Left ventricle myocardium inferior (tissue), 1 donor: ENCODE data around the gene RAB11FIP4. TPM values are rescaled to one million over a fixed set of nuclear protein-coding genes. Genes with fewer than 3 reads are reported as not detected.
A peak's percentile ranks its signal among the peaks of the same experiment; 100 is the strongest.

ENCODE experiments used
- DNase-seq: peaks from one replicate; pipeline ENCODE4 v3.0.0-alpha.2; 2020
- H3K27ac ChIP-seq: fragments of 200-600 bp; replicated peaks from 2 replicates; pipeline ENCODE4 v1.8.0; 2021
- H3K27me3 ChIP-seq: fragments of 200-600 bp; 2 replicates; pipeline ENCODE4 v1.8.0; 2021; ENCODE audit warnings: low read depth
- H3K36me3 ChIP-seq: fragments of 200-600 bp; 2 replicates; pipeline ENCODE4 v1.8.0; 2021
- H3K4me1 ChIP-seq: fragments of 200-600 bp; 2 replicates; pipeline ENCODE4 v1.8.0; 2021
- H3K4me3 ChIP-seq: fragments of 200-600 bp; 2 replicates; pipeline ENCODE4 v1.8.0; 2021; ENCODE audit warnings: mild to moderate bottlenecking, moderate library complexity
- H3K9me3 ChIP-seq: fragments of 200-600 bp; replicated peaks from 2 replicates; pipeline ENCODE4 v1.8.0; 2021
- CTCF ChIP-seq: fragments of 200-600 bp; IDR thresholded peaks from 2 replicates; pipeline ENCODE4 v1.8.0; 2021; ENCODE audit warnings: antibody characterized with exemption, mild to moderate bottlenecking, borderline replicate concordance
- intact Hi-C: fragments of 100-400 bp; cut with micrococcal nuclease; formaldehyde crosslinking; loops from one replicate; pipeline ENCODE4 v1.11.0; 2022
- total RNA-seq: library from RNA; stranded (reverse); fragmentation: NEBNext Ultra II Directional; extraction: Animal tissue kit (Norgen Biotek cat#: 25700); gene quantifications from one replicate; pipeline ENCODE4 v1.2.1, GENCODE V29; 2021
- donor health status: DM: no; HTN: yes; CAD: no; lungs with severe emphysema.

Gene RAB11FIP4
- total RNA-seq, 1 donor from 2014 or later: 8.3 TPM

GRCh38 chr17:31413874-31414549 lies 22.5 kb downstream of the RAB11FIP4 start:
- no peak for TF ChIP-seq CTCF
- no peaks in the 10 kb centered on the region for H3K9me3 ChIP-seq
- peaks cover 31% of the 10 kb centered on the region for H3K4me1 ChIP-seq
- intact Hi-C loops: no loop called here
- no peak overlapping the region for H3K4me3 ChIP-seq
- H3K36me3 ChIP-seq: no peaks in the 10 kb centered on the region
- H3K27me3 ChIP-seq: peaks cover 24% of the 10 kb centered on the region
- no peak for DNase-seq
- H3K27ac ChIP-seq: no peak overlapping the region

GRCh38 chr17:31414550-31414918 lies 23.1 kb downstream of the RAB11FIP4 start:
- Histone ChIP-seq H3K27ac (no peak overlapping the region), H3K9me3 (no peaks in the 10 kb centered on the region), H3K27me3 (peaks cover 19% of the 10 kb centered on the region), H3K4me1 (peaks cover 31% of the 10 kb centered on the region), H3K4me3 (no peak overlapping the region), H3K36me3 (no peaks in the 10 kb centered on the region)
- no peak for DNase-seq
- intact Hi-C loops: no loop called here
- no peak for TF ChIP-seq CTCF

- no peak for TF ChIP-seq CTCF
- intact Hi-C loops: no loop called here
- DNase-seq: no peak
These were observed 23.6 kb downstream of the RAB11FIP4 start for GRCh38 chr17:31415004-31415454.

GRCh38 chr17:31415640-31416502 lies 24.4 kb downstream of the RAB11FIP4 start:
- H3K27me3 ChIP-seq: peaks cover 10% of the 10 kb centered on the region
- no peak for DNase-seq
- intact Hi-C loops: no loop called here
- peaks cover 31% of the 10 kb centered on the region for H3K4me1 ChIP-seq
- H3K4me3 ChIP-seq: no peak overlapping the region
- no peak overlapping the region for H3K27ac ChIP-seq
- TF ChIP-seq CTCF: no peak
- H3K9me3 ChIP-seq: no peaks in the 10 kb centered on the region
- H3K36me3 ChIP-seq: no peaks in the 10 kb centered on the region

More at GRCh38 chr17:31415004-31415454, 23.6 kb downstream of the RAB11FIP4 start:
- Histone ChIP-seq H3K9me3 (no peaks in the 10 kb centered on the region), H3K4me1 (peaks cover 31% of the 10 kb centered on the region), H3K27ac (no peak overlapping the region), H3K27me3 (peaks cover 16% of the 10 kb centered on the region), H3K36me3 (no peaks in the 10 kb centered on the region), H3K4me3 (no peak overlapping the region)

GRCh38 chr17:31416503-31416923 lies 25.0 kb downstream of the RAB11FIP4 start:
- H3K9me3 ChIP-seq: no peaks in the 10 kb centered on the region
- peaks cover 9% of the 10 kb centered on the region for H3K27me3 ChIP-seq
- intact Hi-C loops: no loop called here
- no peak overlapping the region for H3K4me3 ChIP-seq
- DNase-seq: peak; percentile 45
- H3K4me1 ChIP-seq: peaks cover 31% of the 10 kb centered on the region
- no peak for TF ChIP-seq CTCF
- no peak overlapping the region for H3K27ac ChIP-seq
- H3K36me3 ChIP-seq: no peaks in the 10 kb centered on the region
